GM18870 (cell line): ENCODE measurements around the gene KLC4.

ENCODE experiments used
- ATAC-seq: cut with Tn5 transposase; IDR thresholded peaks from one replicate; pipeline ENCODE4 v1.9.1; 2021; ENCODE audit warnings: moderate library complexity; ENCODE audit not compliant: unreplicated experiment

Gene KLC4

GRCh38 chr6:43120944-43121913 lies 61.8 kb downstream of the KLC4 start:
- no peak for ATAC-seq

GRCh38 chr6:43122146-43122545 lies 62.7 kb downstream of the KLC4 start:
- ATAC-seq = no peak

- ATAC-seq = no peak
These were observed 64.3 kb downstream of the KLC4 start for GRCh38 chr6:43123461-43124314.

- no peak for ATAC-seq
These were observed 65.0 kb downstream of the KLC4 start for GRCh38 chr6:43124481-43124880.
